Ectodermal cell (in vitro differentiated cells): Measurements from ENCODE around the gene ACADL.

ENCODE experiments used
- H3K27ac ChIP-seq: 2 replicates; pipeline ENCODE4 v1.7.0; 2013; ENCODE audit warnings: mild to moderate bottlenecking, low read depth, low read length; ENCODE audit not compliant: insufficient read depth, poor library complexity, severe bottlenecking
- H3K27me3 ChIP-seq: 2 replicates; pipeline ENCODE4 v1.7.0; 2013; ENCODE audit warnings: mild to moderate bottlenecking, low read length; ENCODE audit not compliant: insufficient read depth, control insufficient read depth, poor library complexity, severe bottlenecking
- H3K36me3 ChIP-seq: one replicate; pipeline ENCODE4 v1.7.0; 2013; ENCODE audit warnings: low read length; ENCODE audit not compliant: control insufficient read depth, insufficient read depth
- H3K4me1 ChIP-seq: one replicate; pipeline ENCODE4 v1.7.0; 2013; ENCODE audit warnings: low read length; ENCODE audit not compliant: control insufficient read depth, insufficient read depth
- H3K4me3 ChIP-seq: 2 replicates; pipeline ENCODE4 v1.7.0; 2013; ENCODE audit warnings: low read depth, low read length, control low read depth; ENCODE audit not compliant: insufficient read depth
- H3K9me3 ChIP-seq: 2 replicates; pipeline ENCODE4 v1.7.0; 2013; ENCODE audit warnings: mild to moderate bottlenecking, low read length, moderate library complexity; ENCODE audit not compliant: control insufficient read depth
- WGBS, 2 experiments: methylation state at CpG; one replicate each; pipeline ENCODE4 v1.1.7; 2013; ENCODE audit warnings: missing lambda C conversion rate in 2 of 2; 5-methylcytosine and 5-hydroxymethylcytosine counted together

Gene ACADL

GRCh38 chr2:210203558-210203957 is 21.7 kb downstream of the ACADL start:
- no peaks in the 10 kb centered on the region for H3K27me3 ChIP-seq
- 86 to 88% methylated on average over 1 of the region's 1 CpG for WGBS, 2 experiments

DNA sequence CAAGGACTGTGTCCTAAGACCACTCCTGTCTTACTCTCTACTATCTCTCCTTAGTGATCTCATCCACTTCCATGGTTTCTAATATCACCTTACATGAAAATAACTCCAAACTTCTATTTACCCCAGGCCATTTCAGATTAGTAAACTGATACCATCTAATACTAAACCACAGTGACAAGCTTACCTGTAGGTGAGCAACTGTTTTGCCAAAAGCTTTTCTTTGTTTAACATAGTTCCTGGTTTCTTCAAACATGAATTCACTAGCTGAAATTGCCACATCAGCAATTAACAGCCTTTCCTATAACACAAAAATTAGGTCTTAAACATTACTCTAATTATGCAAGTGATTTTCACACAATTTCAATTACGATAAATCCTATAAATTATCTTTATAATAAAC is 22.1 kb downstream of the ACADL start:
- no peak overlapping the region for H3K4me3 ChIP-seq
- no peak overlapping the region for H3K27ac ChIP-seq
- no CpG with 5 or more reads among the region's 1 CpG for WGBS, 2 experiments
- no peaks in the 10 kb centered on the region for H3K4me1 ChIP-seq
- H3K27me3 ChIP-seq = no peaks in the 10 kb centered on the region
- H3K9me3 ChIP-seq = no peaks in the 10 kb centered on the region
- no peaks in the 10 kb centered on the region for H3K36me3 ChIP-seq

More at GRCh38 chr2:210203558-210203957, 21.7 kb downstream of the ACADL start:
- Histone ChIP-seq H3K4me3 (no peak overlapping the region), H3K9me3 (no peaks in the 10 kb centered on the region), H3K36me3 (no peaks in the 10 kb centered on the region), H3K4me1 (no peaks in the 10 kb centered on the region), H3K27ac (no peak overlapping the region)

- no peaks in the 10 kb centered on the region for H3K36me3 ChIP-seq
- no peaks in the 10 kb centered on the region for H3K9me3 ChIP-seq
- H3K27me3 ChIP-seq = no peaks in the 10 kb centered on the region
- no peaks in the 10 kb centered on the region for H3K4me1 ChIP-seq
- WGBS, 2 experiments = 89 to 95% methylated on average over 3 of the region's 3 CpGs
- no peak overlapping the region for H3K27ac ChIP-seq
- H3K4me3 ChIP-seq = no peak overlapping the region
Observed at GRCh38 chr2:210199854-210200253, 25.4 kb downstream of the ACADL start.

DNA sequence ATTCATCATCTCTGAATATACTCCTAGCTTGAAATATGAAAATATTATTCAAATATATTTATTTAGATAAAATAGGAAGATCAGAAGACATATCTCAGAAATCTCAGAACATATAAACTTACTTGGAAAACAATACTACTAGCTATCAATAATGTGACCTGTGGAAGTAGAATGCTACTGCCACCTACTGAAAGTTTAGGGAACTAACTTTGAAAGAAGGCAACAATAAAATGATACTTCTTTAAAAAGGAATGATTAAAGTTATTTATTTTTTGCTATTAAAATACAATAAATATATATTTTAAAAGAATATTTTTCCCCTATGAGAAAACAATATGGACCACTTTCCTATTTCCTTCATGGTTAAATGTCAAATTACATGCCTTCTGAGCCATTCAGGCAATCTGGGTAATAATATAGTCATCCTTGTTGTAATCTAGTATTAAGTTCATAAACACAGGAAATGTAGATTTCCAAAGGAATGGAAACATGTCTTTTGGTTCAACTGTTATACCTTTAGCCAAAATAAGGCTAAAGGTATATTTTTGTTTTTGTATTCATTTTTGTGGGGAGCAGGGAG is 26.0 kb downstream of the ACADL start:
- Histone ChIP-seq H3K4me3 (no peak overlapping the region), H3K27ac (no peak overlapping the region), H3K27me3 (no peaks in the 10 kb centered on the region), H3K9me3 (no peaks in the 10 kb centered on the region), H3K4me1 (no peaks in the 10 kb centered on the region), H3K36me3 (no peaks in the 10 kb centered on the region)

DNA sequence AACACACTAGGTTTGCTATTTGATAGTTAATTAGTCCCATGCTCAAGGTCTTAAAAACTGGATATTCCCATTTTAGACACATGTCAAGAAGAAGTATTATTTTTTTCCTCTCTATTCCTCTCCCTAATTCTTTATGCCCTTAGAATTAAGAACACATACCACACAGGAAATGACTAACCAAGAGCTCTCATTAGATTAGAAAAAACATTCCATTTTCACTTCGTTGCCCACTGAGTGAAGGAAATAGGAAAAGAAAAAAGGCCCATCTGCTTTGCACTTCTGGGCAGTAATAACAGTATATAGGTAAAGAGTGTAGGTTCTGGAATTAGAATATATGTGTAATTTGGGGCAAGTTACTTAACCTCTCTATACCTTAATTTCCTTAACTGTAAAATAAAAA is 26.9 kb downstream of the ACADL start:
- Histone ChIP-seq H3K27ac (no peak overlapping the region), H3K27me3 (no peaks in the 10 kb centered on the region)
- WGBS, 2 experiments = 20 to 33% methylated on average over 1 of the region's 1 CpG

DNA sequence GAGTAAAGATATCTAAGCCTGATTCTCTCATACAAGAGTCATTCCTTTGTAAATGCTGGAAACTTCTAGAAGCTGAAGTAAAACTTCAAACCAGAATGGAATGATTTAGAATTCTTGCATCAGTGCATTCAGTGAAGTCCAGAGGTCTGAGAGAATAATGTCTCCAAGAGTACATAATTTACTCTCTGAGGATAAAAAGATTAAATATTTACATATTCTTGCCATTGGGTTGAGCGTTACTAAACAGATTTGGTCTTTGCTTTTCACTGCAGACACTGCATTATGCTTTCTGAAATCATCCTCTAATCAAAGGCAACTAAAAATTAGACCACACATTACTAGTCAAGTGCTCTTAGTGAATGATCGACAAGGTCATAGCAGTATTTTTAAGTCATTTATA is 27.5 kb downstream of the ACADL start:
- no peaks in the 10 kb centered on the region for H3K36me3 ChIP-seq
- WGBS, 2 experiments = 93 to 100% methylated on average over 1 to 2 of the region's 2 CpGs
- no peak overlapping the region for H3K27ac ChIP-seq
- no peaks in the 10 kb centered on the region for H3K9me3 ChIP-seq
- H3K4me3 ChIP-seq = no peak overlapping the region
- H3K27me3 ChIP-seq = no peaks in the 10 kb centered on the region
- no peaks in the 10 kb centered on the region for H3K4me1 ChIP-seq

More for the DNA sequence above, 26.9 kb downstream of the ACADL start:
- Histone ChIP-seq H3K9me3 (no peaks in the 10 kb centered on the region), H3K36me3 (no peaks in the 10 kb centered on the region), H3K4me1 (no peaks in the 10 kb centered on the region), H3K4me3 (no peak overlapping the region)

- Histone ChIP-seq H3K4me3 (no peak overlapping the region), H3K36me3 (no peaks in the 10 kb centered on the region), H3K9me3 (no peaks in the 10 kb centered on the region), H3K27me3 (no peaks in the 10 kb centered on the region), H3K4me1 (no peaks in the 10 kb centered on the region), H3K27ac (no peak overlapping the region)
- 74 to 79% methylated on average over 7 to 8 of the region's 8 CpGs for WGBS, 2 experiments
Observed at GRCh38 chr2:210195101-210195852, 30.0 kb downstream of the ACADL start.

GRCh38 chr2:210190345-210190744 is 34.9 kb downstream of the ACADL start:
- H3K27me3 ChIP-seq = no peaks in the 10 kb centered on the region
- no peak overlapping the region for H3K4me3 ChIP-seq
- H3K4me1 ChIP-seq = no peaks in the 10 kb centered on the region
- H3K36me3 ChIP-seq = no peaks in the 10 kb centered on the region
- H3K9me3 ChIP-seq = no peaks in the 10 kb centered on the region
- no peak overlapping the region for H3K27ac ChIP-seq
- 74 to 99% methylated on average over 3 of the region's 4 CpGs for WGBS, 2 experiments

DNA sequence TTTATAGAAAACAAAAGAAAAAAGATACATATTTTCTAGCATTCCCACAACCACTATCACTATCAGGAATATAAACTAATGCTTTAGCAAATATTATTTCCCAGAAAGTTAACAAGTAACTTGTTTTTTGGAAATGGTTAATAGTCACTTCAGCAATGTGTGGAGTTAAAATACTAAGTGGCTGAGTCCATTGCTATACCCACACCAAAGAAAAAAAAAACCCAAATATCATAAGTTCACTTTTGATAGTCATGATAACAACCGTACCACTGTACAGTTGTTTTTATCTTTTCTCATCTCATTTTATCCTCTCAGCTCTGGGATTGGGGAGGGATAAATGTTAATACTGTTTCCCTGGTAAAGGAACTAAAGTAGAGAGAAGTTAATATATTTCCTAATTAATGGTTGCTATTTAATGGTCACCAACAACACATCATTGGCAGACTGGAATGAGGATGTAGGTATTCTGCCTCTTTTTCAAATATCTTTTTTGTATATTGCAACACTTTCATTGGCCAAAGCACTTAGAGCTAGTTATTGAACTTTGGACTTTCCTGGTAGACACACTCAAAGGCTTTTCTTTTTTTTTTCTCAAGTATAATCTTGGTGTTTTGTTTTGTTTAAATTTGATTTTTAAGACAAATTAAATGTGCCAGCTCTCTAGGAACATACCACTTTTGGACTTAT is 35.7 kb downstream of the ACADL start:
- H3K27me3 ChIP-seq = no peaks in the 10 kb centered on the region
- no peaks in the 10 kb centered on the region for H3K9me3 ChIP-seq
- no peaks in the 10 kb centered on the region for H3K36me3 ChIP-seq
- no CpG with 5 or more reads among the region's 1 CpG for WGBS, 2 experiments
- H3K4me1 ChIP-seq = no peaks in the 10 kb centered on the region
- H3K27ac ChIP-seq = no peak overlapping the region
- H3K4me3 ChIP-seq = no peak overlapping the region

DNA sequence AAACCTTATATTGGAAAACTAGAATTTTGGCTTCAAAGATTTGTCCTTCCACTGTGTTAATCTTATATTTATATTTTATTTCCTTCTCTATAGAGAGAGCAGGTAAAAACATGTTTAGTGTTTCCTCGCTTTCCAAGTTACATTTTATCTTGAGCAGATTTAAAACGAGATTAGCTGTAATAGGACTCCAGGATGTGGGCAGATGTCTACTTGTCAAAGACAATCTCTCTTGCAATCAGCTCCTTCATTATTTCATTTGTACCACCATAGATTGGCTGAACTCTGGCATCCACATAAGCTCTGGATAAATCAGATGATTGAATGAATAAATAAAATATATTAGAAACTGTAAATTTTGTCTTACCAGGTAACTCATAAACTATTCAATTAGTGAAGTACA is 36.5 kb downstream of the ACADL start:
- Histone ChIP-seq H3K4me1 (no peaks in the 10 kb centered on the region), H3K4me3 (no peak overlapping the region), H3K9me3 (peaks cover 2% of the 10 kb centered on the region), H3K27me3 (no peaks in the 10 kb centered on the region), H3K36me3 (no peaks in the 10 kb centered on the region), H3K27ac (no peak overlapping the region)
- whole genome bisulfite sequencing, 2 experiments = 93 to 96% methylated on average over 2 of the region's 2 CpGs
